Activated T-cell treated with anti-CD3 and anti-CD28 coated beads for 4 hours (primary cell): ENCODE data around the gene ASPRV1.
A peak's percentile ranks its signal among the peaks of the same experiment; 100 is the strongest.

Experiments
- DNase-seq: peaks from one replicate; pipeline ENCODE4 v3.0.0-alpha.2; 2020

Gene ASPRV1

GRCh38 chr2:69937968-69938367 is 23.5 kb downstream of the ASPRV1 start:
- DNase-seq, result no peak

- no peak for DNase-seq
These were observed 24.5 kb downstream of the ASPRV1 start for GRCh38 chr2:69936906-69937305.

GRCh38 chr2:69935011-69935410 is 26.4 kb downstream of the ASPRV1 start:
- no peak for DNase-seq

GRCh38 chr2:69934614-69934908 is 26.9 kb downstream of the ASPRV1 start:
- DNase-seq, result no peak

GRCh38 chr2:69933839-69934613 is 27.4 kb downstream of the ASPRV1 start:
- no peak for DNase-seq

GRCh38 chr2:69933254-69933828 is 28.1 kb downstream of the ASPRV1 start:
- no peak for DNase-seq

- no peak for DNase-seq
These were observed 28.9 kb downstream of the ASPRV1 start for GRCh38 chr2:69932596-69932922.

- DNase-seq, result no peak
These were observed 29.4 kb downstream of the ASPRV1 start for GRCh38 chr2:69931832-69932595.

GRCh38 chr2:69926849-69927515 is 34.4 kb downstream of the ASPRV1 start:
- no peak for DNase-seq

- no peak for DNase-seq
These were observed 38.3 kb downstream of the ASPRV1 start for GRCh38 chr2:69923116-69923515.

GRCh38 chr2:69918401-69918800 is 43.0 kb downstream of the ASPRV1 start:
- DNase-seq, result no peak

- DNase-seq, result no peak
These were observed 43.6 kb downstream of the ASPRV1 start for GRCh38 chr2:69917852-69918251.

GRCh38 chr2:69916106-69916505 is 45.3 kb downstream of the ASPRV1 start:
- DNase-seq, result no peak

- DNase-seq, result peak; percentile 99
These were observed 46.2 kb downstream of the ASPRV1 start, which contains the start of gene MXD1 for GRCh38 chr2:69914950-69915945. Gene MXD1, plus strand, starts transcription at chr2:69915109. Its CDS starts 222 bp downstream, at chr2:69915331.

- DNase-seq, result peak; percentile 31
These were observed 47.1 kb downstream of the ASPRV1 start for GRCh38 chr2:69914164-69914949.

GRCh38 chr2:69911985-69912563 is 49.4 kb downstream of the ASPRV1 start:
- DNase-seq, result no peak
